ENCODE data around the gene CYSRT1.

DNA sequence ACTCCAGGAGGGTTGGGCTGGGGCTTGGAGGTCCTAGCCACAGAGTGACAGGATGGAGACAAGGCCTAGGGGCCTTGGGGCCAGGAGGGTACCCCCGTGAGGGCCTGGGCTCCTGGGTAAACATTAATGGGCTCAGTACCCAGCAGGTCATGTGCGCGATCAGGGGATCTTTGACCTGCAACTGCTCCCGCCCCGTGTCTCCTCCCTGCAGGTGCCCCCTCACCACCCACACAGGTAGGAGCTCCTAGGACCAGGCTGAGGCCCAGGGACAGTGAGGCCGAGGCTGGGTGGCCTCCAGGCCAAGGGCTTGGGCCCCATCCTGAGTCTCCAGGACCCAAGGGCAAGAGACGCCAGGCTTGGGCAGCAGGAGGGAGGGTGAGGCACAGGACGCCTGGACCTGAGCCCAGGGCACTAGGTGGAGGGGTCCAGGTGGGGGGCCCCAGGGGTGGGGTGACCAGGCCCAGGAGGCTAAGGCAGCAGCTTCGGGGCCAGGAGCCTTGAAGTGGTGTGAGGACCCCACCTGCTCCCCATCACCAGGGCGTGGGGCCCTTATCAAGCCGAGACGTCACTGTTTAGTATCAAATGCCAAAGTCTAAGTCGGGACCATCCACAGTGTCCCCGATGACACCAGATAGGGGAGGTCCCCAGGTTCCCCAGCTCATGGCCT is 5.9 kb downstream of the CYSRT1 start, which contains the start of gene SLC34A3:
- TF ChIP-seq POLR2A (IDR thresholded peaks at IDR 0.05), result no peak
- no peak for TF ChIP-seq CTCF (IDR thresholded peaks at IDR 0.05)
